Lower lobe of right lung (tissue), 2 donors: ENCODE results near the gene PTCRA. TPM values are rescaled to one million over a fixed set of nuclear protein-coding genes. Genes with fewer than 3 reads are reported as not detected.
"Not testable (repeated sequence)": the region's sequence is repeated elsewhere in the genome, so short reads cannot be mapped to it uniquely, and the experiment has no call there.

Experiments used
- ATAC-seq, 2 donors: fragments of 200-7000 bp; cut with Tn5 transposase; one replicate each; pipeline ENCODE4 v1.9.1; 2020 to 2022; ENCODE audit warnings: mild to moderate bottlenecking in 2 of 2, moderate library complexity in 2 of 2
- DNase-seq: peaks from one replicate; pipeline ENCODE4 v3.0.0-alpha.2; 2020
- H3K27ac ChIP-seq: fragments of 200-600 bp; one replicate; pipeline ENCODE4 v1.8.0; 2022
- H3K27me3 ChIP-seq: fragments of 200-600 bp; one replicate; pipeline ENCODE4 v1.8.0; 2022; ENCODE audit warnings: low read depth
- H3K36me3 ChIP-seq: fragments of 200-600 bp; one replicate; pipeline ENCODE4 v1.8.0; 2022; ENCODE audit warnings: mild to moderate bottlenecking
- H3K4me1 ChIP-seq: fragments of 200-600 bp; one replicate; pipeline ENCODE4 v1.8.0; 2022
- H3K4me3 ChIP-seq: fragments of 200-600 bp; one replicate; pipeline ENCODE4 v1.8.0; 2022; ENCODE audit warnings: mild to moderate bottlenecking
- H3K9me3 ChIP-seq: fragments of 200-600 bp; one replicate; pipeline ENCODE4 v1.8.0; 2022
- intact Hi-C: fragments of 100-400 bp; cut with DNase I; formaldehyde crosslinking; loops from one replicate; pipeline ENCODE4 v1.11.0; 2022
- total RNA-seq: library from RNA; stranded (reverse); fragmentation: NEBNext Ultra II Directional; extraction: Animal tissue kit (Norgen Biotek cat#: 25700); gene quantifications from one replicate; pipeline ENCODE4 v1.2.1, GENCODE V29; 2021
- TF ChIP-seq, protein P1 (sequence below): fragments of 200-600 bp; IDR thresholded peaks from one replicate; pipeline ENCODE4 v1.8.0; 2022; ENCODE audit warnings: antibody characterized with exemption, mild to moderate bottlenecking
- donor health status: DM: no; HTN: yes; CAD: no; lungs with severe emphysema.

PTCRA gene
- total RNA-seq, 1 donor from 2014 or later: 9.8 TPM

DNA sequence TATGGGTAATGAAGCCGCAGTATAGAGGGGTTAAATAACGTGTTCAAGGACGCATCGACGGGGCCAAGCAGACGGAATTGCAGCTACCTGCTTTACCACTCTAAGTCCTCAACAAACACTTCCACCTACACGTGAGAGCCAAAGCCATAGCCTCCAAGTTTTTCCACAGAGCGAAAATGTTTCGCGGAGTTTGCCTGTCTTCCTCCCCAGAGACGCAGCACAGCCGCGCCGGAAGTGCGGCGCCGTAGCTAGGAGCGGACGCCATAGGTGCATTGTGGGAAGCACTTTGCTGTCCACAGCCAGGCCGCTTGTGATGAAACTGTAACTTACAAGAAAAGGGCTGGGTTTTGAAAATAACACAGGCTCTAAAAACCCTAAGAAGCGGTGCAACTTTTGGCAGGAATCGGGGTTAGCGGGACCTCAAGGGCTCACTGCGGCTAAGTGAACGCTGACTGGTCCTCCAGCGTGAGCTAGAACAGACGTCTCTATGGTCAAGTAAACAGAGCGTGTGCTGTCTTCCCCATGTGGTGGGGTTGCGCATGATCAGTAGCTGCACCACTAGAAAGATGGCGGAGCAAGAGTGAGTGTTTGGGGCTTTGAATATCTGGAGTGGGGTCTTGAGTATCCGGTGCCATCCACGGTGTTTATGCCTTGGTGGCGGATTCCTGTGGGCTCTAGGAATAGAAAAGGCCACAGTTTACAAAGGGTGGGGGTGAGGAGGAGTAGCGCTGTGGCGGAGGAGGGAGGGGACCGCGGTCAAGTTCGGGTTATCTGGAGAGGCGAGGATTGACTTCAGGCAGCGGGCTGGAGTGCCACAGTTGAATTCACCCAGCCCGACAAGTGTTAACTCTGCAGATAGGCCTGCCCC is 36.2 kb upstream of the PTCRA start, which contains the start of gene RPL7L1:
TSS of gene RPL7L1 (plus strand) at position 245 of the 868 bp plus-strand sequence. CDS start at position 540, 295 bp downstream.
- Histone ChIP-seq H3K36me3 (peaks cover 36% of the 10 kb centered on the region), H3K4me3 (peak within 1 kb of the TSS; percentile 75), H3K27ac (peak within 1 kb of the TSS; percentile 88), H3K27me3 (no peaks in the 10 kb centered on the region), H3K4me1 (peaks cover 20% of the 10 kb centered on the region), H3K9me3 (no peaks in the 10 kb centered on the region)
- TF ChIP-seq, protein P1, sequence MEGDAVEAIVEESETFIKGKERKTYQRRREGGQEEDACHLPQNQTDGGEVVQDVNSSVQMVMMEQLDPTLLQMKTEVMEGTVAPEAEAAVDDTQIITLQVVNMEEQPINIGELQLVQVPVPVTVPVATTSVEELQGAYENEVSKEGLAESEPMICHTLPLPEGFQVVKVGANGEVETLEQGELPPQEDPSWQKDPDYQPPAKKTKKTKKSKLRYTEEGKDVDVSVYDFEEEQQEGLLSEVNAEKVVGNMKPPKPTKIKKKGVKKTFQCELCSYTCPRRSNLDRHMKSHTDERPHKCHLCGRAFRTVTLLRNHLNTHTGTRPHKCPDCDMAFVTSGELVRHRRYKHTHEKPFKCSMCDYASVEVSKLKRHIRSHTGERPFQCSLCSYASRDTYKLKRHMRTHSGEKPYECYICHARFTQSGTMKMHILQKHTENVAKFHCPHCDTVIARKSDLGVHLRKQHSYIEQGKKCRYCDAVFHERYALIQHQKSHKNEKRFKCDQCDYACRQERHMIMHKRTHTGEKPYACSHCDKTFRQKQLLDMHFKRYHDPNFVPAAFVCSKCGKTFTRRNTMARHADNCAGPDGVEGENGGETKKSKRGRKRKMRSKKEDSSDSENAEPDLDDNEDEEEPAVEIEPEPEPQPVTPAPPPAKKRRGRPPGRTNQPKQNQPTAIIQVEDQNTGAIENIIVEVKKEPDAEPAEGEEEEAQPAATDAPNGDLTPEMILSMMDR: no peak
- peak; percentile 97 to 99 for ATAC-seq
- DNase-seq: peak; percentile 85
- intact Hi-C loops: no loop called here

DNA sequence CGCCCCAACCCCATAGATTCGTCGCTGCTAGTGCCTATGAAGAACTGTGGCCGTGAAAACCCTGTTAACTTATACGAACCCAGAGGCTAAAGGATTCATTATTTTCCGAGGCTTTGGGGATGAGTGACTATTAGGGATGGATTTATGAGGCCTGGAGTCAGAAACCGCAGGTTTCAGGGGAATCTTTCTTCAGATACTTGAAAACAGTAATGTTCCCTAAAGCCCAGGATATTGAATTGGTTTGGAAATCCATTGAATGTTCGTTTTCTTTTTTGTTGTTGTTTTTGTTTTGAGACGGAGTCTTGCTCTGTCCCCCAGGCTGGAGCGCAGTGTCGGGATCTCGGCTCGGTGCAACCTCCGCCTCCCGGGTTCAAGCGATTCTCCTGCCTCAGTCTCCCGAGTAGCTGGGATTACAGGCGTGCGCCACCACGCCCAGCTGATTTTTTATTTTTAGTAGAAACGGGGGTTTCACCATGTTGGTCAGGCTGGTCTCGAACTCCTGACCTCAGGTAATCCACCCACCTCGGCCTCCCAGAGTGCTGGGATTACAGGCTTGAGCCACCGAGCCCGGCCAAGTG is 35.5 kb upstream of the PTCRA start:
- DNase-seq, H3K9me3 ChIP-seq, intact Hi-C loops, H3K27me3 ChIP-seq, ATAC-seq: not testable (repeated sequence)
- peaks cover 24% of the 10 kb centered on the region for H3K4me1 ChIP-seq
- H3K4me3 ChIP-seq: peak overlapping the region; percentile 75
- peaks cover 43% of the 10 kb centered on the region for H3K36me3 ChIP-seq
- peak overlapping the region; percentile 88 for H3K27ac ChIP-seq

DNA sequence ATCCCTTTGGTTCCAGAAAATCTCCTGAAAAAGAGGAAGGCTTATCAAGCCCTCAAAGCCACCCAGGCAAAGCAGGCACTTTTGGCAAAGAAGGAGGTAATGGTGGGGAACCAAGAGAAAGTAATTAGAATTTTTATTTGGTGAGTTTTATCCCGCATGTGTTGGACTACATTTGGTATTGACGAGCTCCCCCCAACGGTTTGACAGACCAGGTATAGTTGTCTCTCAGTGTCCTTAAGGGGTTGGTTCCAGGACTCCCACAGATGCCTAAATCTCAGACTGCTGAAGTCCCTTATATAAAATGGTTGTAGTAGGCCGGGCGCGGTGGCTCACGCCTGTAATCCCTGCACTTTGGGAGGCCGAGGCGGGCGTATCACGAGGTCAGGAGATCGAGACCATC is 35.0 kb upstream of the PTCRA start:
- H3K27me3 ChIP-seq, ATAC-seq, intact Hi-C loops, H3K9me3 ChIP-seq, DNase-seq: not testable (repeated sequence)
- H3K27ac ChIP-seq: peak overlapping the region; percentile 88
- peak overlapping the region; percentile 75 for H3K4me3 ChIP-seq
- H3K36me3 ChIP-seq: peaks cover 48% of the 10 kb centered on the region
- H3K4me1 ChIP-seq: peaks cover 24% of the 10 kb centered on the region

DNA sequence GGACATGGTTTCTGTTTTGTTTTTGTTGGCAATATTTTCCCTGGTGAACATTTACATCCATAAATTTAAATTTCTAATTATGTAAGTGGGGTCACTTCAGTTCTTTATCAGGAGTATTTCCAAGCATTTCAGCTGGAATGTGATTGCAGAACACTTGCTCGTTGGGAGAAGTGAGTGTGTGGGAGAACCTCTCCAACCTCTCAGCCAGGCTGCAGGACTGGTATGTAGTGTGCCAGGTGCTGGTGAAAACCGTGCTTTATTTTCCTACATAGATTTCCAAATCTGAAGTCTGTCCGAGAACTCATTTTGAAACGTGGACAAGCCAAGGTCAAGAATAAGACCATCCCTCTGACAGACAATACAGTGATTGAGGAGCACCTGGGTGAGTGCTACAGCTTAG is 30.2 kb upstream of the PTCRA start:
- no peak overlapping the region for H3K27ac ChIP-seq
- H3K4me3 ChIP-seq: no peak overlapping the region
- H3K27me3 ChIP-seq: no peaks in the 10 kb centered on the region
- peaks cover 69% of the 10 kb centered on the region for H3K36me3 ChIP-seq
- TF ChIP-seq, protein P1: no peak
- H3K4me1 ChIP-seq: peaks cover 21% of the 10 kb centered on the region
- no peak for DNase-seq
- intact Hi-C loops: no loop called here
- no peaks in the 10 kb centered on the region for H3K9me3 ChIP-seq
- ATAC-seq: no peak

DNA sequence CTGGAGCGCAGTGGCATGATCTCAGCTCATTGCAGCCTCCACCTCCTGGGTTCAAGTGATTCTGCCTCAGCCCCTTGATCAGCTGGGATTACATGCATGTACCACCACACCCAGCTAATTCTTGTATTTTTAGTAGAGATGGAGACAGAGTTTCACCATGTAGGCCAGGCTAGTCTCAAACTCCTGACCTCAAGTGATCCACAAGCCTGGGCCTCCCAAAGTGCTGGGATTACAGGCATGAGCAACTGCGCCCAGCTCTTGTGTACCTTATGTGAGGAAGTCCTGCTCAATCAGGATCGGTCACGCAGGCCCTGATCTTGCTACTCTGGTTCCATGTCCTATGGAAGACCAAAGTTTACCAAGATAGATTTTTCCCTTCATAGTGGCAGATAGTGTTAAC is 27.7 kb upstream of the PTCRA start:
- H3K4me1 ChIP-seq: peaks cover 22% of the 10 kb centered on the region
- intact Hi-C loops, H3K9me3 ChIP-seq, H3K27ac ChIP-seq, H3K27me3 ChIP-seq, H3K4me3 ChIP-seq, DNase-seq, ATAC-seq: not testable (repeated sequence)
- peaks cover 48% of the 10 kb centered on the region for H3K36me3 ChIP-seq

DNA sequence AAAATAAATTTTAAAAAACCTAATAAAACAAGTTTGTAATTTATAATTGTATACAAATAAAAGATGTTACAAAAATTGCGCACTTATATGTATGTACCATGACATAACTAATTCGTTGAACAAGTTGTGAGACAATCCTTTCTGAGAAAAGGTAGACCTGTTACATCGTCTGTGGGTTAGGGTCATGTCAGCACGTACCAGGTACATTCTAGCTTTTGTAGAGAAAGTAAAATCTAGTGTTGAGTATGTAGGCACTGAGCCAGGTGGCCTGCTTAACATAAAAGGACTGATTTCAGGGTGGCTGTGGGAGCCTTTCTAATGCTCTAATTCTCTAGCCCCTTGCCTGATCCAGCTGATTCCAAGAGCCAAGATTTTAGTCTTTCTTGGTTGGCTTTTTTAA is 26.0 kb upstream of the PTCRA start:
- intact Hi-C loops: no loop called here

More for the DNA sequence above, 26.0 kb upstream of the PTCRA start:
- ATAC-seq (no peak), DNase-seq (no peak)
- Histone ChIP-seq H3K36me3 (peaks cover 32% of the 10 kb centered on the region), H3K9me3 (no peaks in the 10 kb centered on the region), H3K4me1 (peaks cover 22% of the 10 kb centered on the region), H3K27me3 (no peaks in the 10 kb centered on the region), H3K4me3 (peak overlapping the region; percentile 76), H3K27ac (peak overlapping the region; percentile 93)
- TF ChIP-seq, protein P1: no peak
